Activated naive CD8-positive, alpha-beta T cell treated with anti-CD3 and anti-CD28 coated beads for 36 hours (primary cell): ENCODE data around the gene IL15RA. TPM values are rescaled to one million over a fixed set of nuclear protein-coding genes. Genes with fewer than 3 reads are reported as not detected.

Experiments
- DNase-seq: peaks from one replicate; pipeline ENCODE4 v3.0.0; 2021
- H3K27ac Mint-ChIP-seq: one replicate; pipeline ENCODE4 v1.8.0; 2022; ENCODE audit warnings: mild to moderate bottlenecking, moderate library complexity, mixed read lengths
- H3K27me3 Mint-ChIP-seq: one replicate; pipeline ENCODE4 v1.8.0; 2022; ENCODE audit warnings: mild to moderate bottlenecking, mixed read lengths
- H3K36me3 Mint-ChIP-seq: one replicate; pipeline ENCODE4 v1.8.0; 2021; ENCODE audit warnings: mild to moderate bottlenecking, mixed read lengths
- H3K4me1 Mint-ChIP-seq: one replicate; pipeline ENCODE4 v1.8.0; 2021; ENCODE audit warnings: mixed read lengths
- H3K4me3 Mint-ChIP-seq: one replicate; pipeline ENCODE4 v1.8.0; 2022; ENCODE audit warnings: mild to moderate bottlenecking, moderate library complexity, mixed read lengths
- H3K9me3 Mint-ChIP-seq: one replicate; pipeline ENCODE4 v1.8.0; 2022; ENCODE audit warnings: mixed read lengths
- total RNA-seq, 2 experiments: library from RNA; stranded (reverse); gene quantifications; one replicate each; pipeline ENCODE4 v1.2.3, GENCODE V29; 2021

Gene IL15RA
- total RNA-seq, 2 experiments from 2014 or later, result 27.8 to 30.0 TPM

- H3K4me3 Mint-ChIP-seq, result no peak overlapping the region
- peaks cover 5% of the 10 kb centered on the region for H3K36me3 Mint-ChIP-seq
- peaks cover 15% of the 10 kb centered on the region for H3K9me3 Mint-ChIP-seq
- H3K27me3 Mint-ChIP-seq, result no peaks in the 10 kb centered on the region
- DNase-seq, result no peak
- peak overlapping the region; percentile 42 for H3K27ac Mint-ChIP-seq
- peaks cover 13% of the 10 kb centered on the region for H3K4me1 Mint-ChIP-seq
These were observed 11.1 kb upstream of the IL15RA start for GRCh38 chr10:5988336-5988920.

- H3K4me3 Mint-ChIP-seq, result no peak overlapping the region
- peaks cover 13% of the 10 kb centered on the region for H3K4me1 Mint-ChIP-seq
- peak overlapping the region; percentile 42 for H3K27ac Mint-ChIP-seq
- H3K27me3 Mint-ChIP-seq, result no peaks in the 10 kb centered on the region
- no peak for DNase-seq
- peaks cover 14% of the 10 kb centered on the region for H3K9me3 Mint-ChIP-seq
- peaks cover 5% of the 10 kb centered on the region for H3K36me3 Mint-ChIP-seq
These were observed 10.4 kb upstream of the IL15RA start for GRCh38 chr10:5987747-5988146.

- Mint-ChIP-seq H3K4me1 (peaks cover 13% of the 10 kb centered on the region), H3K4me3 (no peak overlapping the region), H3K27me3 (peaks cover 6% of the 10 kb centered on the region), H3K27ac (no peak overlapping the region), H3K36me3 (no peaks in the 10 kb centered on the region), H3K9me3 (no peaks in the 10 kb centered on the region)
- no peak for DNase-seq
These were observed 7.7 kb upstream of the IL15RA start for GRCh38 chr10:5985029-5985428.

- Mint-ChIP-seq H3K27me3 (peaks cover 6% of the 10 kb centered on the region), H3K36me3 (no peaks in the 10 kb centered on the region), H3K9me3 (no peaks in the 10 kb centered on the region), H3K4me3 (no peak overlapping the region), H3K27ac (no peak overlapping the region), H3K4me1 (peaks cover 13% of the 10 kb centered on the region)
- no peak for DNase-seq
These were observed 6.4 kb upstream of the IL15RA start for GRCh38 chr10:5983774-5984173.

- no peak for DNase-seq
- Mint-ChIP-seq H3K27ac (no peak overlapping the region), H3K36me3 (peaks cover 1% of the 10 kb centered on the region), H3K4me1 (peaks cover 4% of the 10 kb centered on the region), H3K9me3 (no peaks in the 10 kb centered on the region), H3K4me3 (no peak overlapping the region), H3K27me3 (peaks cover 12% of the 10 kb centered on the region)
These were observed 4.2 kb upstream of the IL15RA start for GRCh38 chr10:5981529-5981928.

GRCh38 chr10:5978230-5978489, 817 bp upstream of the IL15RA start:
- peaks cover 14% of the 10 kb centered on the region for H3K27me3 Mint-ChIP-seq
- DNase-seq, result no peak
- H3K36me3 Mint-ChIP-seq, result peaks cover 12% of the 10 kb centered on the region
- H3K4me1 Mint-ChIP-seq, result peaks cover 22% of the 10 kb centered on the region
- H3K4me3 Mint-ChIP-seq, result peak overlapping the region; percentile 91
- peak overlapping the region; percentile 90 for H3K27ac Mint-ChIP-seq
- no peaks in the 10 kb centered on the region for H3K9me3 Mint-ChIP-seq

GRCh38 chr10:5976512-5977470, 552 bp downstream of the IL15RA start:
- peaks cover 31% of the 10 kb centered on the region for H3K4me1 Mint-ChIP-seq
- peak; percentile 55 for DNase-seq
- H3K4me3 Mint-ChIP-seq, result peak overlapping the region; percentile 96
- peak overlapping the region; percentile 98 for H3K27ac Mint-ChIP-seq
- H3K36me3 Mint-ChIP-seq, result peaks cover 12% of the 10 kb centered on the region
- no peaks in the 10 kb centered on the region for H3K9me3 Mint-ChIP-seq
- H3K27me3 Mint-ChIP-seq, result peaks cover 14% of the 10 kb centered on the region

- peak overlapping the region; percentile 96 for H3K4me3 Mint-ChIP-seq
- H3K36me3 Mint-ChIP-seq, result peaks cover 19% of the 10 kb centered on the region
- peak; percentile 80 for DNase-seq
- peaks cover 14% of the 10 kb centered on the region for H3K27me3 Mint-ChIP-seq
- H3K9me3 Mint-ChIP-seq, result no peaks in the 10 kb centered on the region
- H3K27ac Mint-ChIP-seq, result peak overlapping the region; percentile 98
- peaks cover 40% of the 10 kb centered on the region for H3K4me1 Mint-ChIP-seq
These were observed 1.5 kb downstream of the IL15RA start for GRCh38 chr10:5975641-5976473.

GRCh38 chr10:5973069-5973468, 4.3 kb downstream of the IL15RA start:
- DNase-seq, result no peak
- Mint-ChIP-seq H3K4me1 (peaks cover 45% of the 10 kb centered on the region), H3K4me3 (no peak overlapping the region), H3K27ac (no peak overlapping the region), H3K27me3 (peaks cover 4% of the 10 kb centered on the region), H3K36me3 (peaks cover 22% of the 10 kb centered on the region), H3K9me3 (no peaks in the 10 kb centered on the region)

- Mint-ChIP-seq H3K9me3 (no peaks in the 10 kb centered on the region), H3K36me3 (peaks cover 27% of the 10 kb centered on the region), H3K27me3 (peaks cover 4% of the 10 kb centered on the region), H3K27ac (no peak overlapping the region), H3K4me1 (peaks cover 45% of the 10 kb centered on the region), H3K4me3 (no peak overlapping the region)
- DNase-seq, result no peak
These were observed 5.5 kb downstream of the IL15RA start for GRCh38 chr10:5971886-5972285.

- Mint-ChIP-seq H3K4me1 (peaks cover 45% of the 10 kb centered on the region), H3K27ac (peak overlapping the region; percentile 51)
These were observed 6.0 kb downstream of the IL15RA start for GRCh38 chr10:5971315-5971832.

GRCh38 chr10:5970527-5970926, 6.8 kb downstream of the IL15RA start:
- DNase-seq, result no peak
- Mint-ChIP-seq H3K27ac (no peak overlapping the region), H3K36me3 (peaks cover 25% of the 10 kb centered on the region), H3K4me1 (peaks cover 40% of the 10 kb centered on the region), H3K9me3 (no peaks in the 10 kb centered on the region), H3K27me3 (no peaks in the 10 kb centered on the region), H3K4me3 (no peak overlapping the region)

More at GRCh38 chr10:5971315-5971832, 6.0 kb downstream of the IL15RA start:
- Mint-ChIP-seq H3K4me3 (no peak overlapping the region), H3K36me3 (peaks cover 25% of the 10 kb centered on the region), H3K27me3 (peaks cover 1% of the 10 kb centered on the region), H3K9me3 (no peaks in the 10 kb centered on the region)
- DNase-seq, result no peak

GRCh38 chr10:5970066-5970465, 7.3 kb downstream of the IL15RA start:
- no peaks in the 10 kb centered on the region for H3K27me3 Mint-ChIP-seq
- DNase-seq, result no peak
- peaks cover 36% of the 10 kb centered on the region for H3K4me1 Mint-ChIP-seq
- H3K36me3 Mint-ChIP-seq, result peaks cover 24% of the 10 kb centered on the region
- no peak overlapping the region for H3K27ac Mint-ChIP-seq
- H3K4me3 Mint-ChIP-seq, result no peak overlapping the region
- H3K9me3 Mint-ChIP-seq, result no peaks in the 10 kb centered on the region

GRCh38 chr10:5968681-5969453, 8.5 kb downstream of the IL15RA start:
- Mint-ChIP-seq H3K4me3 (no peak overlapping the region), H3K4me1 (peaks cover 33% of the 10 kb centered on the region), H3K27me3 (no peaks in the 10 kb centered on the region), H3K27ac (no peak overlapping the region), H3K36me3 (peaks cover 20% of the 10 kb centered on the region), H3K9me3 (no peaks in the 10 kb centered on the region)
- no peak for DNase-seq
